ENCODE results near the gene TUBB4A.
"Not testable (repeated sequence)": the region's sequence is repeated elsewhere in the genome, so short reads cannot be mapped to it uniquely, and the experiment has no call there.

The TUBB4A gene

DNA sequence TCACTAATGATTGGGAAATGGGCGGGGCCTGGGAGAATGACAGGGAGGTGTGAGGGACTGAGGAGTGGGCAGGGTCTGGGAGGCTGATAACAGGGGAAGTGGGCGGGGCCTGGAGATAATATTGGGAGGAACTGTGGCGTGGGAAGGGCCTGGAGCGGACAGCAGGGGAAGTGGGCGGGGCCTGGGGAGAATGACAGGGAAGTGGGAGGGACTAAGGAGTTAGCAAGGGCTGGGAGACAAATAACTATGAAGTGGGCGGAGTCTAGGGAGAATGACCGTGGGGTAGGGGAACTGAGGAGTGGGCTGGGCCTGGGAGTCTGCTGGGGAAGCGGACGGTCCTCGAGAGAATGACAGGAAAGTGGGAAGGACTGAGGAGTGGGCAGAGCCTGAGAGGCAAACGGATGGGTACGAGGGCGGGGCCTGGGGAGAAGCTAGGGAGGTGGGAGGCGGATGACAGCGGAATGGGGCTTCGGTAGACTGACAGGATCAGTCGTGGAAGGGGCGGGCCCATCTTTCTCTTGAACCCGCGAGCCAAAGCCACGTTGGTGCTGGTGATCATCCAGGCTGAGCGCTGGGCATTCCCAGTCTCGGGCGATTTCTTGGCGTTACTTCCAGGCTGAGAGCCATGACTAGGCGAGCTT lies 14.0 kb upstream of the TUBB4A start:
- H3K4me3 ChIP-seq (ENCODE audit: control insufficient read depth, low read depth, low read length), result peak overlapping the region; percentile 60
- TF ChIP-seq CTCF (conservative IDR thresholded peaks at IDR 0.05; ENCODE audit: control insufficient read depth, insufficient read depth, low read depth, low read length), result no peak
- peak; percentile 82 for DNase-seq (ENCODE audit: low read depth)

DNA sequence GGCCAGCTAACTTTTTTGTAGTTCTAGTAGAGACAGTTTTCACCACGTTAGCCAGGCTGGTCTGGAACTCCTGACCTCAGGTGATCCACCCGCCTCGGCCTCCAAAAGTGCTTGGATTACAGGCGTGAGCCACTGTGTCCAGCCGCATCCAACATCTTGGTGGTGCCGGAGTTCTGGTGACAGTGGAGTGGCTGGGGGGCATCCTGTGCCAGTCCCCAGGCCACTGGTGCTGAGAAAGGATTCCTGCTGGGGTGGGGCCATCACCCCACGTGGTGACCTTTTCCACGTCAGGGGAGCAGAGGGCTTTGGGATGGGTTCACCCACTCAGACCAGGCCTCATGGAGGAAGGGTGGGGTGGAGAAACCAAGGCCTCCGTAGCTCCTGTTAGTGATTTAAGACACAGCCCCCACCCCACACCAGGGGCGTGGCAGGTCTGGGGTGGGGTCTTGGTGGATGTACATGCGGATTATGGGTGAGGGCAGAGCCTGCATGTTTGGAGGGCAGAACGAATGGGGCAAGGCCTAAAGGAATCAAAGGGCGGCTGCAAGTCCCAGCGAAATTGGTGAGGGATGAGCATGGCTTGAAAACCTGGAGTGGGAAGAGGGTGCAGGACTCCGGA lies 12.9 kb upstream of the TUBB4A start:
- H3K4me3 ChIP-seq (ENCODE audit: control insufficient read depth, low read depth, low read length), result no peak overlapping the region
- DNase-seq (ENCODE audit: low read depth), result no peak
- no peak for TF ChIP-seq CTCF (conservative IDR thresholded peaks at IDR 0.05; ENCODE audit: control insufficient read depth, insufficient read depth, low read depth, low read length)

- DNase-seq (ENCODE audit: low read depth), result no peak
These were observed 12.0 kb upstream of the TUBB4A start for GRCh38 chr19:6514089-6514488.

DNA sequence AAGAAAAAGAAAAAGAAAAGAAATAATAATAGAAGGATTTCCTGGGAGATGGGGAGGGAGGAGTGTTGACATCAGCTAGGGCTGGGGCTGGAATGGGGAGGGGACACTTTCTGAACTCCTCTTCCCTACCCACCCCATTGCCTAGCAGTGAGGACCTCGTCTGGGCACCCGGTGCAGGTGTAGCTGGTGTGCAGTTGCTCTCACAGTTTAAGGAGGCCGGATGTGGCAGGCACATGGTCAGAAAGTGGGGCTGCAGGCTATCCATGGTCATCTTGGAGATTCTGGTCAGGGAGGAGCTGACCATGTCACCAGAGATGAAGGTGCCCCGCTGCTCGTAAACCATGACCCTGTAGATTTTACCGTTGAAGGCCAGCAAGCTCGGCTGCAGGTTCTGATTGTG lies 8.5 kb upstream of the TUBB4A start:
- H3K4me3 ChIP-seq (ENCODE audit: control insufficient read depth, low read depth, low read length), result no peak overlapping the region
- no peak for TF ChIP-seq CTCF (conservative IDR thresholded peaks at IDR 0.05; ENCODE audit: control insufficient read depth, insufficient read depth, low read depth, low read length)
- DNase-seq (ENCODE audit: low read depth), result no peak

More at GRCh38 chr19:6514089-6514488, 12.0 kb upstream of the TUBB4A start:
- no peak for TF ChIP-seq CTCF (conservative IDR thresholded peaks at IDR 0.05; ENCODE audit: control insufficient read depth, insufficient read depth, low read depth, low read length)
- H3K4me3 ChIP-seq (ENCODE audit: control insufficient read depth, low read depth, low read length), result no peak overlapping the region

- DNase-seq (ENCODE audit: low read depth), result no peak
- no peak for TF ChIP-seq CTCF (conservative IDR thresholded peaks at IDR 0.05; ENCODE audit: control insufficient read depth, insufficient read depth, low read depth, low read length)
- H3K4me3 ChIP-seq (ENCODE audit: control insufficient read depth, low read depth, low read length), result no peak overlapping the region
These were observed 7.2 kb upstream of the TUBB4A start for GRCh38 chr19:6509118-6509971.

DNA sequence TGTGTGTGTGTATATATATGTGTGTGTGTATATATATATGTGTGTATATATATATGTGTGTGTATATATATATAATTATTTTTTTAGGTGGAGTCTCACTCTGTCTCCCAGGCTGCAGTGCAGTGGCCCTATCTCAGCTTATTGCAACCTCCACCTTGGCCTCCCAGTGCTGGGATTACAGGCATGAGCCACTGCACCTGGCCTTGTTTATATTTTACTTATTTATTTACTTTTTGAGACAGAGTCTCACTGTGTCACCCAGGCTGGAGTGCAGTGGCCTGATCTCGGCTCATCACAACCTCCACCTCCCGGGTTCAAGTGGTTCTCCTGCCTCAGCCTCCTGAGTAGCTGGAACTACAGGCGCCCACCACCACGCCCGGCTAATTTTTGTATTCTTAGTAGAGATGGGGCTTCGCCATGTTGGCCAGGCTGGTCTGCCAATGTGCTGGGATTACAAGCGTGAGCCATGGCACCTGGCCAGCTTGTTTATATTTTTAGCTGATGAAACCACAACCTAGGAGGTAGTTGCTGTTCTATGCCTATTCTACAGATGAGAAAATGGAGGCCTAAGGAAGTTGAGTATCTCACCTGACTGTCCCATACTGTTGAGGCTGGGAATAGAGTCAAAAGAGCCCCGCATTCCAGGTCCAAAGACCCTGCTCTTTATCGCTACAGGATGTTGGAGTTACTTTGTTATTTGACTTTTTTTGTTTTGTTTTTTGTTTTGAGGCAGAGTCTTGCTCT lies 6.1 kb upstream of the TUBB4A start:
- DNase-seq (ENCODE audit: low read depth); H3K4me3 ChIP-seq (ENCODE audit: control insufficient read depth, low read depth, low read length): not testable (repeated sequence)
